Breast epithelium (tissue), 3 donors: Measurements from ENCODE around the gene NDST1.

ENCODE experiments used
- CTCF ChIP-seq, 3 donors: fragments of 450-650 bp; IDR thresholded peaks; one replicate each; pipeline ENCODE4 v1.5.1; 2016 to 2017; ENCODE audit warnings: antibody characterized with exemption in 3 of 3, mild to moderate bottlenecking in 3 of 3, moderate library complexity in 3 of 3
- POLR2A ChIP-seq: fragments of 450-650 bp; IDR thresholded peaks from one replicate; pipeline ENCODE4 v1.6.1; 2016; ENCODE audit warnings: antibody characterized with exemption, mild to moderate bottlenecking, moderate library complexity

GRCh38 chr5:150460781-150461180 lies 47.1 kb upstream of the NDST1 start:
- no peak for TF ChIP-seq CTCF (IDR thresholded peaks at IDR 0.05)
- TF ChIP-seq POLR2A = no peak
